SK-N-SH (cell line): ENCODE data around the gene OLFM1. TPM values are rescaled to one million over a fixed set of nuclear protein-coding genes. Genes with fewer than 3 reads are reported as not detected.

Experiments used
- CTCF ChIA-PET: fragments of 300-600, 350-600 bp; formaldehyde crosslinking; extraction: SDS; loops from one replicate; lab custom pipeline; 2021; lab: Yijun Ruan, JAX
- POLR2A ChIA-PET: fragments of 350-600 bp; sonication (Branson Sonifier 250); formaldehyde crosslinking; extraction: SDS; loops from one replicate; lab custom pipeline; 2020; ENCODE audit warnings: antibody characterized with exemption, inconsistent platforms; lab: Yijun Ruan, JAX
- DNase-seq: peaks from one replicate; pipeline ENCODE4 v3.0.0; 2012
- H2AFZ ChIP-seq: fragments of 200-600 bp; sonication (generic); 2 replicates; pipeline ENCODE4 v1.8.1; 2016; ENCODE audit warnings: antibody characterized with exemption, mild to moderate bottlenecking, low read depth
- H3F3A ChIP-seq: fragments of 200-600 bp; sonication (generic); replicated peaks from 2 replicates; pipeline ENCODE3; 2016; ENCODE audit warnings: antibody characterized with exemption, mild to moderate bottlenecking; ENCODE audit not compliant: insufficient read depth
- H3K27ac ChIP-seq, 2 experiments: fragments of 200-500 bp in 1 of 2; fragments of 200-600 bp in 1 of 2; sonication (Bioruptor generic) in 1 of 2; sonication (generic), shearing (Covaris generic) in 1 of 2; 2 replicates each; pipeline versions ENCODE4 v1.5.1 to v1.6.1; 2014 to 2016; ENCODE audit warnings: low read depth in 2 of 2, inconsistent platforms in 1 of 2, low read length in 1 of 2, mild to moderate bottlenecking in 1 of 2, mixed read lengths in 1 of 2
- H3K27me3 ChIP-seq: fragments of 200-600 bp; sonication (generic), shearing (Covaris generic); 2 replicates; pipeline ENCODE4 v1.6.1; 2016; ENCODE audit warnings: mixed run types; ENCODE audit not compliant: insufficient read depth
- H3K36me3 ChIP-seq, 2 experiments: fragments of 200-500 bp in 1 of 2; fragments of 200-600 bp in 1 of 2; sonication (Bioruptor generic) in 1 of 2; sonication (generic) in 1 of 2; replicated peaks in 1 of 2; 2 replicates each; pipeline versions ENCODE3 to v1.5.1; 2014 to 2016; ENCODE audit warnings: low read length in 1 of 2, mild to moderate bottlenecking in 1 of 2; ENCODE audit not compliant: insufficient read depth in 2 of 2, control insufficient read depth in 1 of 2
- H3K4me1 ChIP-seq, 2 experiments: fragments of 200-500 bp in 1 of 2; fragments of 200-600 bp in 1 of 2; sonication (Bioruptor generic) in 1 of 2; sonication (generic), shearing (Covaris generic) in 1 of 2; 2 replicates each; pipeline versions ENCODE4 v1.5.1 to v1.6.1; 2014 to 2016; ENCODE audit warnings: low read depth in 1 of 2, low read length in 1 of 2, mixed run types in 1 of 2; ENCODE audit not compliant: insufficient read depth in 2 of 2, control insufficient read depth in 1 of 2
- H3K4me2 ChIP-seq: fragments of 200-600 bp; sonication (generic), shearing (Covaris generic); 2 replicates; pipeline ENCODE4 v1.6.1; 2017; ENCODE audit warnings: mixed run types
- H3K4me3 ChIP-seq, 2 experiments: fragments of 200-500 bp in 1 of 2; fragments of 200-600 bp in 1 of 2; sonication (Bioruptor generic) in 1 of 2; sonication (generic), shearing (Covaris generic) in 1 of 2; 2 replicates each; pipeline versions ENCODE4 v1.5.1 to v1.8.1; 2014 to 2016; ENCODE audit warnings: low read depth in 2 of 2, inconsistent platforms in 1 of 2, low read length in 1 of 2, mild to moderate bottlenecking in 1 of 2, mixed read lengths in 1 of 2, moderate library complexity in 1 of 2
- H3K79me2 ChIP-seq: fragments of 200-600 bp; sonication (generic); 2 replicates; pipeline ENCODE4 v1.8.1; 2017; ENCODE audit warnings: mild to moderate bottlenecking; ENCODE audit not compliant: insufficient read depth
- H3K9ac ChIP-seq: fragments of 200-600 bp; sonication (generic); 2 replicates; pipeline ENCODE4 v1.6.1; 2017; ENCODE audit warnings: mixed run types
- H3K9me2 ChIP-seq: fragments of 200-600 bp; sonication (generic); 2 replicates; pipeline ENCODE4 v1.6.1; 2017; ENCODE audit warnings: mixed run types
- H3K9me3 ChIP-seq: fragments of 200-600 bp; sonication (generic); 2 replicates; pipeline ENCODE4 v1.6.1; 2017; ENCODE audit warnings: mixed run types, mild to moderate bottlenecking, moderate library complexity
- H4K20me1 ChIP-seq: fragments of 200-600 bp; sonication (generic); 2 replicates; pipeline ENCODE4 v1.6.1; 2017; ENCODE audit warnings: mild to moderate bottlenecking, mixed run types; ENCODE audit not compliant: insufficient read depth
- CHD2 ChIP-seq: fragments of 150-350 bp; IDR thresholded peaks from 2 replicates; pipeline ENCODE4 v1.6.1; 2018; ENCODE audit warnings: low read length; ENCODE audit not compliant: partially characterized antibody
- ELF1 ChIP-seq: IDR thresholded peaks from 2 replicates; pipeline ENCODE4 v1.4.0; 2012
- FOSL2 ChIP-seq: IDR thresholded peaks from 2 replicates; pipeline ENCODE4 v1.4.0; 2012; ENCODE audit warnings: low read depth, mild to moderate bottlenecking, moderate library complexity, borderline replicate concordance
- FOXJ3 ChIP-seq: sonication (generic); formaldehyde crosslinking; IDR thresholded peaks from 2 replicates; pipeline ENCODE4 v1.5.1; 2020; ENCODE audit warnings: mild to moderate bottlenecking, missing genetic modification reagents
- JUND ChIP-seq: IDR thresholded peaks from 2 replicates; pipeline ENCODE4 v1.4.0; 2012
- MAX ChIP-seq: IDR thresholded peaks from 2 replicates; pipeline ENCODE4 v1.4.0; 2012; ENCODE audit warnings: low read depth
- MEF2A ChIP-seq: IDR thresholded peaks from 2 replicates; pipeline ENCODE4 v1.4.0; 2012; ENCODE audit warnings: low read depth, borderline replicate concordance
- NFIC ChIP-seq: IDR thresholded peaks from 2 replicates; pipeline ENCODE4 v1.4.0; 2012; ENCODE audit warnings: borderline replicate concordance
- NRF1 ChIP-seq: IDR thresholded peaks from 2 replicates; pipeline ENCODE4 v1.6.1; 2012; ENCODE audit warnings: low read depth, mild to moderate bottlenecking, low read length
- PBX3 ChIP-seq: IDR thresholded peaks from 2 replicates; pipeline ENCODE4; 2012
- POLR2AphosphoS5 ChIP-seq: IDR thresholded peaks from 2 replicates; pipeline ENCODE4 v1.6.1; 2012; ENCODE audit warnings: low read depth, low read length
- RCOR1 ChIP-seq: fragments of 150-350 bp; IDR thresholded peaks from 2 replicates; pipeline ENCODE4 v1.6.1; 2017; ENCODE audit warnings: antibody characterized with exemption, low read length
- RFX5 ChIP-seq: IDR thresholded peaks from 2 replicates; pipeline ENCODE4 v1.6.1; 2012; ENCODE audit warnings: mild to moderate bottlenecking, improper control_type of control experiment, low read length
- RXRA ChIP-seq: IDR thresholded peaks from 2 replicates; pipeline ENCODE4 v1.4.0; 2012; ENCODE audit warnings: low read depth, mild to moderate bottlenecking, borderline replicate concordance
- SIN3A ChIP-seq: IDR thresholded peaks from 2 replicates; pipeline ENCODE4 v1.6.1; 2012; ENCODE audit warnings: low read depth, mild to moderate bottlenecking, low read length, moderate library complexity, borderline replicate concordance
- SMC3 ChIP-seq: IDR thresholded peaks from 2 replicates; pipeline ENCODE4 v1.6.1; 2012; ENCODE audit warnings: low read depth, low read length, improper control_type of control experiment
- TCF12 ChIP-seq: IDR thresholded peaks from 2 replicates; pipeline ENCODE4 v1.4.0; 2012
- TEAD4 ChIP-seq: IDR thresholded peaks from 2 replicates; pipeline ENCODE4 v1.4.0; 2012; ENCODE audit warnings: mild to moderate bottlenecking, borderline replicate concordance; ENCODE audit not compliant: insufficient read depth
- ZBTB33 ChIP-seq: IDR thresholded peaks from 2 replicates; pipeline ENCODE4 v1.4.0; 2012; ENCODE audit warnings: low read depth, borderline replicate concordance
- WGBS: methylation state at CpG from one replicate; pipeline ENCODE4 v1.1.6; 2017; ENCODE audit warnings: low lambda C conversion rate; 5-methylcytosine and 5-hydroxymethylcytosine counted together
- polyA plus RNA-seq, 3 experiments: library from polyadenylated mRNA; depleted of rRNA; stranded (reverse); fragments of >200 nt; gene quantifications; 2 replicates each; pipeline ENCODE4 v1.2.3, GENCODE V29; 2012
- TF ChIP-seq, protein P1 (sequence below): IDR thresholded peaks from 2 replicates; pipeline ENCODE4 v1.6.1; 2012; ENCODE audit warnings: mild to moderate bottlenecking, low read depth, low read length, moderate library complexity
- TF ChIP-seq, protein P2 (sequence below): fragments of 150-350 bp; IDR thresholded peaks from 2 replicates; pipeline ENCODE4 v1.6.1; 2016; ENCODE audit warnings: mild to moderate bottlenecking, low read depth, low read length

OLFM1 gene
- polyA plus RNA-seq, 1 of the 3 experiments (the other 2 are of a cell fraction) = 15.9 TPM

GRCh38 chr9:135105211-135105745, 17.8 kb downstream of the OLFM1 start:
- TF ChIP-seq PBX3 (no peak), FOXJ3 (CRISPR knock-in tag) (no peak), JUND (no peak), MEF2A (no peak), RXRA (no peak)
- TF ChIP-seq, all 33 proteins: peak for 0
- ChIA-PET CTCF (interaction anchor here (1.3 kb wide), 1 partner anchor 19 kb away, joined by 4 read pairs; no protein-coding TSS in a partner anchor), POLR2A (no interaction called here)
- no peak overlapping the region for H3K4me2 ChIP-seq
- H3K27me3 ChIP-seq = no peaks in the 10 kb centered on the region
- no peak overlapping the region for H3K4me3 ChIP-seq
- no peaks in the 10 kb centered on the region for H3K9me2 ChIP-seq
- H3K9ac ChIP-seq = no peak overlapping the region
- no peak overlapping the region for H3K27ac ChIP-seq
- H3F3A ChIP-seq = no peaks in the 10 kb centered on the region
- 55% methylated on average over 11 of the region's 31 CpGs for WGBS
- no peaks in the 10 kb centered on the region for H3K9me3 ChIP-seq
- H3K79me2 ChIP-seq = no peaks in the 10 kb centered on the region
- H4K20me1 ChIP-seq = no peaks in the 10 kb centered on the region
- H3K36me3 ChIP-seq = no peaks in the 10 kb centered on the region
- no peak for DNase-seq
- H3K4me1 ChIP-seq = no peaks in the 10 kb centered on the region; a peak in 1 of 4 replicates
- no peak overlapping the region for H2AFZ ChIP-seq

- Histone ChIP-seq H3K27me3 (no peaks in the 10 kb centered on the region), H2AFZ (no peak overlapping the region), H4K20me1 (no peaks in the 10 kb centered on the region), H3K9me3 (no peaks in the 10 kb centered on the region), H3K9ac (no peak overlapping the region), H3F3A (no peaks in the 10 kb centered on the region), H3K9me2 (no peaks in the 10 kb centered on the region), H3K79me2 (no peaks in the 10 kb centered on the region), H3K4me1 (no peaks in the 10 kb centered on the region; a peak in 1 of 4 replicates), H3K4me2 (no peak overlapping the region), H3K36me3 (no peaks in the 10 kb centered on the region), H3K4me3 (no peak overlapping the region), H3K27ac (no peak overlapping the region)
- WGBS = 75% methylated on average over 2 of the region's 21 CpGs
- DNase-seq = no peak
- ChIA-PET POLR2A (no interaction called here), CTCF (no interaction called here)
- TF ChIP-seq, protein P1, sequence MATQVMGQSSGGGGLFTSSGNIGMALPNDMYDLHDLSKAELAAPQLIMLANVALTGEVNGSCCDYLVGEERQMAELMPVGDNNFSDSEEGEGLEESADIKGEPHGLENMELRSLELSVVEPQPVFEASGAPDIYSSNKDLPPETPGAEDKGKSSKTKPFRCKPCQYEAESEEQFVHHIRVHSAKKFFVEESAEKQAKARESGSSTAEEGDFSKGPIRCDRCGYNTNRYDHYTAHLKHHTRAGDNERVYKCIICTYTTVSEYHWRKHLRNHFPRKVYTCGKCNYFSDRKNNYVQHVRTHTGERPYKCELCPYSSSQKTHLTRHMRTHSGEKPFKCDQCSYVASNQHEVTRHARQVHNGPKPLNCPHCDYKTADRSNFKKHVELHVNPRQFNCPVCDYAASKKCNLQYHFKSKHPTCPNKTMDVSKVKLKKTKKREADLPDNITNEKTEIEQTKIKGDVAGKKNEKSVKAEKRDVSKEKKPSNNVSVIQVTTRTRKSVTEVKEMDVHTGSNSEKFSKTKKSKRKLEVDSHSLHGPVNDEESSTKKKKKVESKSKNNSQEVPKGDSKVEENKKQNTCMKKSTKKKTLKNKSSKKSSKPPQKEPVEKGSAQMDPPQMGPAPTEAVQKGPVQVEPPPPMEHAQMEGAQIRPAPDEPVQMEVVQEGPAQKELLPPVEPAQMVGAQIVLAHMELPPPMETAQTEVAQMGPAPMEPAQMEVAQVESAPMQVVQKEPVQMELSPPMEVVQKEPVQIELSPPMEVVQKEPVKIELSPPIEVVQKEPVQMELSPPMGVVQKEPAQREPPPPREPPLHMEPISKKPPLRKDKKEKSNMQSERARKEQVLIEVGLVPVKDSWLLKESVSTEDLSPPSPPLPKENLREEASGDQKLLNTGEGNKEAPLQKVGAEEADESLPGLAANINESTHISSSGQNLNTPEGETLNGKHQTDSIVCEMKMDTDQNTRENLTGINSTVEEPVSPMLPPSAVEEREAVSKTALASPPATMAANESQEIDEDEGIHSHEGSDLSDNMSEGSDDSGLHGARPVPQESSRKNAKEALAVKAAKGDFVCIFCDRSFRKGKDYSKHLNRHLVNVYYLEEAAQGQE = no peak
- TF ChIP-seq RCOR1 (no peak), TCF12 (no peak), MAX (no peak), RFX5 (no peak), POLR2AphosphoS5 (no peak), SIN3A (no peak), TEAD4 (no peak), ZBTB33 (no peak), FOSL2 (no peak), ELF1 (no peak), NRF1 (no peak), CHD2 (no peak), RXRA (no peak), SMC3 (no peak), NFIC (no peak)
- TF ChIP-seq, protein P2, sequence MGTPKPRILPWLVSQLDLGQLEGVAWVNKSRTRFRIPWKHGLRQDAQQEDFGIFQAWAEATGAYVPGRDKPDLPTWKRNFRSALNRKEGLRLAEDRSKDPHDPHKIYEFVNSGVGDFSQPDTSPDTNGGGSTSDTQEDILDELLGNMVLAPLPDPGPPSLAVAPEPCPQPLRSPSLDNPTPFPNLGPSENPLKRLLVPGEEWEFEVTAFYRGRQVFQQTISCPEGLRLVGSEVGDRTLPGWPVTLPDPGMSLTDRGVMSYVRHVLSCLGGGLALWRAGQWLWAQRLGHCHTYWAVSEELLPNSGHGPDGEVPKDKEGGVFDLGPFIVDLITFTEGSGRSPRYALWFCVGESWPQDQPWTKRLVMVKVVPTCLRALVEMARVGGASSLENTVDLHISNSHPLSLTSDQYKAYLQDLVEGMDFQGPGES = no peak
Measured at GRCh38 chr9:135105938-135106491, 18.5 kb downstream of the OLFM1 start.
